Activated naive CD4-positive, alpha-beta T cell treated with anti-CD3 and anti-CD28 coated beads, Interleukin-2, amount 10 ng/mL, durations not matched to agents 5 hours and 36 hours (primary cell): Measurements from ENCODE around the gene SPOUT1. TPM values are rescaled to one million over a fixed set of nuclear protein-coding genes. Genes with fewer than 3 reads are reported as not detected.

Experiments
- total RNA-seq, 2 experiments: library from RNA; stranded (reverse); gene quantifications; one replicate each; pipeline ENCODE4 v1.2.3, GENCODE V29; 2021

SPOUT1 gene, protein sequence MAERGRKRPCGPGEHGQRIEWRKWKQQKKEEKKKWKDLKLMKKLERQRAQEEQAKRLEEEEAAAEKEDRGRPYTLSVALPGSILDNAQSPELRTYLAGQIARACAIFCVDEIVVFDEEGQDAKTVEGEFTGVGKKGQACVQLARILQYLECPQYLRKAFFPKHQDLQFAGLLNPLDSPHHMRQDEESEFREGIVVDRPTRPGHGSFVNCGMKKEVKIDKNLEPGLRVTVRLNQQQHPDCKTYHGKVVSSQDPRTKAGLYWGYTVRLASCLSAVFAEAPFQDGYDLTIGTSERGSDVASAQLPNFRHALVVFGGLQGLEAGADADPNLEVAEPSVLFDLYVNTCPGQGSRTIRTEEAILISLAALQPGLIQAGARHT
- 10 to 100 TPM; 52.8 to 63.1 TPM for total RNA-seq

DNA sequence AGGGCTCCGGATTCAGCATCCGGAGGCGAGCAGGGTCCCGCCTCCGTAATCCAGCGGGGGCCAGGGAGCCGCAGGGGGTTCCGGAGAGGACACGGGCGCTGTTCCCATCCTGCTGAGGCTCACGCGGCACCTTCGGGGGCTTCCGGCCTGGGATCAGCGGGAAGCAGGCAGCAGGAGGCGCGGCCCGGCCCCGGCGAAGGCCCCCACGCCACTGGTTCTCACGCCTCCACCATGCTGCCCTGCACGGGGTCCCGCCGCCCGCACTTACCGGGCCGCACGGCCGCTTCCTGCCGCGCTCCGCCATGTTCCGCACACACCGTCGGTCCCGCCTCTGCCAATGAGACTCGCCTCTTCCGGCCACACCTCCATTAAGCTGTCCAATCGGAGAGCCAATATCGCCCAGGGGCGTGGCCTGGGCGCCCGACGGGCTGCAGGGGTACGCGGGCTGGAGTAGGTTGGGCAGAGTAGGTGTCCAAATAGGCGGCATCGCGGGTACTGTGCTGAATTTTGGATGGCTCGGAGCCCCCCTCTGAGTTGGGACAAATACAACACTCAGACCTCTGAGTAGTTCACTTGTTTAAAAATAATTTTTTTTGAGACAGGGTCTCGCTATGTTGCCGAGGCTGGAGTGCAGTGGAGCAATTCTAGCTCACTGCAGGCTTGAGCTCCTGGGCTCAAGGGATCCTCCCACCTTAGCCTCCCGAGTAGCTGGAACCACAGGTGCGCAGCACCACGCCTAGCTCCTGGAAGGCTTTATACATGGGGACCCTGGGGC is at the start of gene SPOUT1:
SPOUT1 (minus strand) TSS at position 318 of the 775 bp plus-strand sequence; CDS start at position 304, 14 bp downstream.

DNA sequence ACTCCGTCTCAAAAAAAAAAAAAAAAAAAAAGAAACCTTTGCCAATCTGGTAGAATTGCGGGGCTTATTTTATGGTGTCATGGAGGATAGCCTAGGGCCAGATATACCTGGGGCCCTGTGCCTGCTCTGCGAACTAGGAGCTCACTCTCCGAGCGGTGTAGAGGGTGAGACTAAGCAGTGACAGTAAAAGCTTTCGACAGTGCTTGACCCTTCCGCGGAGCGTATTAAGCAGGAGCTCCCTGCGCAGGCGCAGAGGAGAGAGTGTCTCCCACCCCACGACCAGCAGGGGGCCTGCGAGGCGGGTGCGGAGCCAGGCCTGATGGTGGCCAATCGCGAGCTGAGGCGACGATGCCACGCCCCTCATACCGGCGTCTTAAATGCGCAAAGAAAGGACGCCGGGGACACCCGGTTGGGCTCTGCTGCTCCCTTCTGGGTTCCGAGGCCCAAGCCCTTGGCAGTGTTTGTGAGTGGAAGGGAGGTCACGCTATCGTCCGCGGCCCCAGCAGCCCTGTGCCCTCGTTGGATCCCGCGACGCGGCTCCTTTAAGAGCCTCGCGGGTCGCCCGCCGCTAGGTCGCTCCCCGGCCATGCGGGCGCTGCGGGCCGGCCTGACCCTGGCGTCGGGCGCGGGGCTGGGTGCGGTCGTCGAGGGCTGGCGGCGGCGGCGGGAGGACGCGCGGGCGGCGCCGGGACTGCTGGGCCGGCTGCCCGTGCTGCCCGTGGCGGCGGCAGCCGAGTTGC is 11.3 kb downstream of the SPOUT1 start, which contains the start of gene ENDOG:
ENDOG (plus strand) TSS at position 402 of the 740 bp plus-strand sequence; CDS start at position 587, 185 bp downstream.

DNA sequence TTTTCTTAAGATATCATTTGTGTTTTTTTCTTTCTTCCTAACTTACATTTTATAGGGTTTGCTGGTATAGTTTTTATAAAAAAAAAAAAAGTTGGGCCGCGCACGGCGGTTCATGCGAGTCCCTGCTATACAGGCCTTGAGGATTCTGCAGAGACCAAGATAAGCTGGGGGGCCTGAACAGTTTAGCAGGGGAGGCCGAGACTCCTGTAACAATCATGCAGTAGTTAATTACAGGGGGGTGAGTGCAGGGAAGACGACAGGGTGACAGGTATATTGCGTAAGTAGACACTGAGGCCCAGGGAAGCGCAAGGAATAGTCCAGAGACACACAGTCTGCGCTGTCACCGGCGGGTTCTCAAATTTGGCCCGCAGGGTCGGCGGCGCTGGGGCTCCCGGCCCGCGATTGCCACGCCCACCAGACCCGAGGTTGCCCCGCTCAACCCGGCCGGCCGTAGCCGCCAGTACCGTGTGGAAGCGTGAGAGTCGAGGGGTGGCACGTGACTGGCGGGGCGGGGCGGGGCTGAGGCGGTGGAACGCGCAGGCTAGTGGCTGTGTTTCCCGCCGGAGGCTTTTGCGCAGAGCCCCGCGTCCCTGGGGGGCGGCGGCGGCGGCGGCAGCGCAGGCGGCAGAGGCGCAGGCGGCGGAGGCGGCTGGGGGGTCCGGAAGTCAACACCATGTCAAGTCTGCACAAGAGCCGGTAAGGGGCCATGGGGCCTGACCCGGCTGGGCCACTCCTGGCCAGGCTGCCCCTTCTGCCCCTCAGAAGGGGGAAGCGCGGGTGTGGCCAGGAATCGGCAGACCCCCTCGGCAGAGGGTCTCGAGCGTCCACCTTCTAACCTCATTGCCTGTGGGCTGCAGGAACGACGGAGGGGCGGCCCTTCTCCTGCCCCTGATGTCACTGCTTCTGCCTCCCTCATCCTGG is 42.7 kb downstream of the SPOUT1 start, which contains the start of gene TBC1D13:
TBC1D13 (plus strand) TSS at position 573 of the 921 bp plus-strand sequence; CDS start at position 674, 101 bp downstream.

DNA sequence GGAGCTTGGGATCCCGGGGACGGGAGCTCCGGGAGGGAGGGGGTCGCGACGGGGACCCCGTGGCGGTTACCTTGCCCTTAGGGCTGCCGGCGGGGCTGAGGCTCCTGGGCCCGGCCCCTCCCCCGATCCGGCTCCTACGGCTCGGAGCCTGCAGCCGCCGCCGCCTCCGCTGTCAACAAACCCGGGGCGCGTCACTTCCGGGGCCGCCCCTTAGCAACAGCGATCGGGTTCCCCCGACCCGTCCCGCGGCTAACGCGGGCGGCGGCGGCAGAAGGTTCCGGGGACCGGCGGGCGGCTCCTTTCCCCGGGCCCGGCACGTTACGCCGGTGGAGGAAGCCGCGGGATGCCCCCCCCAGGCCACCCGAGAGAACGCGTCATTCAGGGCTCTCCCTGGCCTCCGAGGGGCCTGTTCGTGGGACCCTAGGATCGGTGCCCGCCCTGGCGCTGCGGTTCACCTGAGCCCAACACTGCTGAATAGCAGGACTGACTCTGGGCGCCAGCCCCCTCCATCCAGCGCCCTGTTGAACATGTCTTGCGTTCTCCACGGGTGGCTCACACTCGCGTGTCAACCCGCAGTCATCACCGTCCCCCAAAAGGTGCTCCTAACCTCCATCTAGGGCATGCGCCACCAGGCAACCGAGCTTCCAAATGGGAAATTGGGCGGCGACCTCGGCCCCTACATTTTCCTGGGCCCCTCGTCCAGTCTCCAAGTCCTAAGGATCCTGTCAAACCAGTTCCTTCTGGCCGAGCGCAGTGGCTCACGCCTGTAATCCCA is 57.7 kb downstream of the SPOUT1 start, which contains the start of gene ZER1:
ZER1 (minus strand) TSS at position 183 of the 775 bp plus-strand sequence. CDS start 16,362 bp downstream, outside the sequence.

Other genes starting within 250 kb of the SPOUT1 start
- 10 to 100 TPM; 44.3 to 46.0 TPM for gene DYNC2I2, start 172.9 kb downstream of the SPOUT1 start, total RNA-seq
- gene SET, start 140.6 kb downstream of the SPOUT1 start, total RNA-seq, result 100 to 1,000 TPM; 412 to 435 TPM
- gene PKN3, start 127.3 kb downstream of the SPOUT1 start, total RNA-seq, result 1 to 10 TPM; 4.3 to 5.2 TPM
- 10 to 100 TPM; 59.9 to 60.3 TPM for gene ZDHHC12, start 105.7 kb downstream of the SPOUT1 start, total RNA-seq
- 10 to 100 TPM; 20.0 to 25.2 TPM for gene ZER1, start 57.9 kb downstream of the SPOUT1 start, total RNA-seq
- gene TBC1D13, start 42.5 kb downstream of the SPOUT1 start, total RNA-seq, result 10 to 100 TPM; 17.6 to 18.6 TPM
- 10 to 100 TPM; 20.3 to 22.2 TPM for gene ENDOG, start 11.3 kb downstream of the SPOUT1 start, total RNA-seq
- gene KYAT1, start 52.2 kb upstream of the SPOUT1 start, total RNA-seq, result 10 to 100 TPM; 15.5 to 19.5 TPM
- 10 to 100 TPM; 50.9 to 51.7 TPM for gene LRRC8A, start 52.3 kb upstream of the SPOUT1 start, total RNA-seq
- gene PHYHD1, start 91.2 kb upstream of the SPOUT1 start, total RNA-seq, result 1 to 10 TPM; 1.1 to 1.4 TPM
- gene DOLK, start 117.8 kb upstream of the SPOUT1 start, total RNA-seq, result 1 to 10 TPM; 7.4 to 9.0 TPM
- 10 to 100 TPM; 83.7 to 85.8 TPM for gene NUP188, start 117.9 kb upstream of the SPOUT1 start, total RNA-seq
- 100 to 1,000 TPM in 1 of 2 experiments, 10 to 100 TPM in 1; 97.8 to 104 TPM for gene SH3GLB2, start 198.5 kb upstream of the SPOUT1 start, total RNA-seq
- gene MIGA2, start 206.8 kb upstream of the SPOUT1 start, total RNA-seq, result 10 to 100 TPM; 35.7 to 38.6 TPM